Right atrium auricular region (tissue), 2 donors: ENCODE measurements around the gene FAM53A. TPM values are rescaled to one million over a fixed set of nuclear protein-coding genes. Genes with fewer than 3 reads are reported as not detected.

Experiments used
- DNase-seq: peaks from one replicate; pipeline ENCODE4 v3.0.0-alpha.2; 2019; ENCODE audit warnings: low spot score
- H3K27ac ChIP-seq, 2 donors: fragments of 200-600 bp; sonication (generic); 1 replicate in 1 of 2; 2 replicates in 1 of 2; pipeline ENCODE4 v1.5.1; 2016 to 2019
- H3K27me3 ChIP-seq, 2 donors: fragments of 200-600 bp; sonication (generic); one replicate each; pipeline versions ENCODE4 v1.5.1 to v1.6.0; 2017 to 2019
- H3K36me3 ChIP-seq: fragments of 200-600 bp; sonication (generic); one replicate; pipeline ENCODE4 v1.5.1; 2016
- H3K4me1 ChIP-seq, 2 donors: fragments of 200-600 bp; sonication (generic); one replicate each; pipeline versions ENCODE4 v1.5.1 to v1.6.0; 2017 to 2019
- H3K4me3 ChIP-seq, 2 donors: fragments of 200-600 bp; sonication (generic); 1 replicate in 1 of 2; 2 replicates in 1 of 2; pipeline ENCODE4 v1.5.1; 2017 to 2019; ENCODE audit warnings: mild to moderate bottlenecking in 1 of 2, moderate library complexity in 1 of 2
- H3K9me3 ChIP-seq, 2 donors: fragments of 200-600 bp; sonication (generic); one replicate each; pipeline ENCODE4 v1.5.1; 2019
- CTCF ChIP-seq, 2 donors: fragments of 200-600 bp; sonication (generic); IDR thresholded peaks; one replicate each; pipeline ENCODE4 v1.5.1; 2019; ENCODE audit warnings: antibody characterized with exemption in 2 of 2
- total RNA-seq, 2 donors: library from RNA; depleted of rRNA; stranded (reverse); fragments of >200 nt; gene quantifications; one replicate each; pipeline ENCODE4 v1.1.0, GENCODE V29; 2016

Gene FAM53A
- total RNA-seq, 2 donors from 2014 or later, result 1.0 to 1.9 TPM

DNA sequence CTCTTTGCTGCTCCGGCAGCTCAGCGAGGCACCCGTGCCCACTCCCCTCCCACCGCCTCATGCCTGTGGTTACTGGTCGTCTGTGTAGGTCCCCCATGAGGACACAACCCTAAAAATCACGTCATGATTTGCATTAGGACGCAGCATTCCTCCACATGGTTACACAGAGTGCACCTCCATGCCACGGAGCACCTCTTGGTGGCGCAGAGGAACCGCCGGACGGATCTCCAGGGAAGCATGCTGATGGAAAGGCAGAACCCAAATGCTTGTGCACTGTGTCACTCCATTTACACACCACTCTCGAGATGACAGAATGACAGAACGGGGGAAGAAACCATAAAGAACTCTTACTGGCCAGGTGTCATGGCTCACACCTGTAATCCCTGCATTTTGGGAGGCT lies 22.4 kb downstream of the FAM53A start:
- H3K27me3 ChIP-seq, result no peaks in the 10 kb centered on the region
- H3K9me3 ChIP-seq, result no peaks in the 10 kb centered on the region
- H3K27ac ChIP-seq, result no peak overlapping the region
- H3K4me1 ChIP-seq, result peaks cover 0 to 2% of the 10 kb centered on the region in 2 donors
- DNase-seq, result no peak
- H3K36me3 ChIP-seq, result no peaks in the 10 kb centered on the region
- no peak overlapping the region for H3K4me3 ChIP-seq
- TF ChIP-seq CTCF (IDR thresholded peaks at IDR 0.05), result no peak

GRCh38 chr4:1660948-1661677 lies 23.0 kb downstream of the FAM53A start:
- H3K9me3 ChIP-seq, result no peaks in the 10 kb centered on the region
- DNase-seq, result no peak
- H3K27me3 ChIP-seq, result no peaks in the 10 kb centered on the region
- no peaks in the 10 kb centered on the region for H3K36me3 ChIP-seq
- H3K4me1 ChIP-seq, result no peaks in the 10 kb centered on the region
- no peak overlapping the region for H3K27ac ChIP-seq
- no peak for TF ChIP-seq CTCF (IDR thresholded peaks at IDR 0.05)
- H3K4me3 ChIP-seq, result no peak overlapping the region

DNA sequence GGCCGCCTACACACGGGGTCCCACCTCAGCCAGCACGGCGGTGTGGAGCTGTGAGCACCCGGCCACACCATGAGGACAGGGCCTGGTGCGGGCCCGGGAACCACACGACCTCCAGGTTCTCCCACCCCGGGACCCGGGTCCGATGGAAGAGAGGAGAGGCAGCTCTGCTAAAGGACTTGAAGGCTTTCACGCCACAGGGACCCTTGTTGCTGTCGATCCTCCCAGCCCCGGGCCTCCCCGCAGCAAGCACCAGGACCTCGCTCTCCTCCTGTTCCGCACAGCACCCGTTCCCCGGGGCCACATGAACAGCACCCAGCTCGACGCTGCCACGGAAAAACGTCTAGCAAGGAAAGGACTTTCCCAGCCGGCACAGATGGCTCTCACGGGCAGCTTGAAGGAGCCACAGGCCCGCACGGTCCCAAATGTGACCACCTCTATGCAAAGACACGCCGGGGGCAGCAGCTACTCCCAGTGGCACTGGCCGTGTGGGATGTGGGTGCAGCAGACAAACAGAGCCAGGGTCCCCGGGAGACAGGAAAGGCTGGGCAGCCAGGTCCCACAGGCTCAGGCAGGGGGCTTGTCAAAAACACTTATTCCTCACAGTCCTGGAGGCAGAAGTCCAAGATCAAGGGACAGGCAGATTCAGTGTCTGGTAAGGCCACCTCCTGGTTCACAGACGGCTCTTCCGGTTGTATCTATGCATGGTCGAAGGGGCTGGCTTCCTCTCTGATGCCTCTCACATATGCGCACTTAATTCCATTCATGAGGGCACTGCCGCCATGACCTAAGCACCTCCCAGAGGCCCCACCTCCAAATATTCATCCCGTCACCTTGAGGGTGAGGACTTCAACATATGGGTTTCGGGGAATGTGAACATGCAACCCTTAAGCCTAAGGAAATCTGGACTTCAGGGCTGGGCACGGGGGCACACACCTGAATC lies 24.7 kb downstream of the FAM53A start:
- H3K4me1 ChIP-seq, result no peaks in the 10 kb centered on the region
- no peak for DNase-seq
- H3K9me3 ChIP-seq, result no peaks in the 10 kb centered on the region
- no peak for TF ChIP-seq CTCF (IDR thresholded peaks at IDR 0.05)
- no peak overlapping the region for H3K4me3 ChIP-seq
- no peaks in the 10 kb centered on the region for H3K36me3 ChIP-seq
- no peaks in the 10 kb centered on the region for H3K27me3 ChIP-seq
- no peak overlapping the region for H3K27ac ChIP-seq

- no peaks in the 10 kb centered on the region for H3K9me3 ChIP-seq
- no peaks in the 10 kb centered on the region for H3K4me1 ChIP-seq
- no peak overlapping the region for H3K4me3 ChIP-seq
- no peaks in the 10 kb centered on the region for H3K36me3 ChIP-seq
- no peak for DNase-seq
- H3K27ac ChIP-seq, result no peak overlapping the region
- H3K27me3 ChIP-seq, result no peaks in the 10 kb centered on the region
- no peak for TF ChIP-seq CTCF (IDR thresholded peaks at IDR 0.05)
Measured at GRCh38 chr4:1658581-1658980, 25.5 kb downstream of the FAM53A start.

DNA sequence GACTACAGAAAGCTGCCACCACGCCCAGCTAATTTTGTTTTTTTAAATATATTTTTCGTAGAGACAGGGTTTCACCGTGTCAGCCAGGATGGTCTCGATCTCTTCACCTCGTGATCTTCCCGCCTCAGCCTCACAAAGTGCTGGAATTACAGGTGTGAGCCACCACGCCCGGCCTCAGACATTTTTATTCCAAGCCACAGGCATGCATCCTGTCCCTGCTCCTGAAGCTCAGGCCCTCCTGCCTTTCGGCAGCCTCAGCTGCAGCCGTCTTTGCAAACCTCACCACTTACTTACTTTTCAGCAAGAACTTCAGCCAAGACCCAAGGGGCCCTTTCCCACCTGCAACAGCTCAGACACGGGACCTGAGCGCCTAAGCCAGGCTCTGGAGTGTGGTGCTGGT lies 26.0 kb downstream of the FAM53A start:
- H3K4me3 ChIP-seq, result no peak overlapping the region
- TF ChIP-seq CTCF (IDR thresholded peaks at IDR 0.05), result no peak
- no peak overlapping the region for H3K27ac ChIP-seq
- H3K9me3 ChIP-seq, result no peaks in the 10 kb centered on the region
- H3K36me3 ChIP-seq, result no peaks in the 10 kb centered on the region
- no peaks in the 10 kb centered on the region for H3K4me1 ChIP-seq
- no peak for DNase-seq
- H3K27me3 ChIP-seq, result no peaks in the 10 kb centered on the region
